Mesodermal cell (in vitro differentiated cells): ENCODE measurements around the gene IMMP2L.
"Not testable (repeated sequence)": the region's sequence is repeated elsewhere in the genome, so short reads cannot be mapped to it uniquely, and the experiment has no call there.

Experiments used
- H3K27ac ChIP-seq: 2 replicates; pipeline ENCODE4 v1.7.0; 2013; ENCODE audit warnings: mild to moderate bottlenecking, low read depth, low read length, moderate library complexity; ENCODE audit not compliant: severe bottlenecking
- H3K36me3 ChIP-seq: 2 replicates; pipeline ENCODE4 v1.7.1; 2013; ENCODE audit warnings: mild to moderate bottlenecking, low read length, moderate library complexity; ENCODE audit not compliant: control insufficient read depth, insufficient read depth
- H3K4me1 ChIP-seq: one replicate; pipeline ENCODE4 v1.7.1; 2013; ENCODE audit warnings: mild to moderate bottlenecking, low read length; ENCODE audit not compliant: insufficient read depth, control insufficient read depth, poor library complexity, severe bottlenecking
- H3K4me3 ChIP-seq: 2 replicates; pipeline ENCODE4 v1.7.0; 2013; ENCODE audit warnings: low read length, control low read depth, mild to moderate bottlenecking; ENCODE audit not compliant: insufficient read depth, poor library complexity, severe bottlenecking; ENCODE audit errors: extremely low read depth
- H3K9me3 ChIP-seq: 2 replicates; pipeline ENCODE4 v1.7.1; 2013; ENCODE audit warnings: mild to moderate bottlenecking, low read length, moderate library complexity; ENCODE audit not compliant: control insufficient read depth
- WGBS, 2 experiments: methylation state at CpG; one replicate each; pipeline ENCODE4 v1.1.5; 2013; ENCODE audit warnings: missing lambda C conversion rate in 2 of 2; ENCODE audit not compliant: insufficient coverage in 2 of 2; 5-methylcytosine and 5-hydroxymethylcytosine counted together

Gene IMMP2L

DNA sequence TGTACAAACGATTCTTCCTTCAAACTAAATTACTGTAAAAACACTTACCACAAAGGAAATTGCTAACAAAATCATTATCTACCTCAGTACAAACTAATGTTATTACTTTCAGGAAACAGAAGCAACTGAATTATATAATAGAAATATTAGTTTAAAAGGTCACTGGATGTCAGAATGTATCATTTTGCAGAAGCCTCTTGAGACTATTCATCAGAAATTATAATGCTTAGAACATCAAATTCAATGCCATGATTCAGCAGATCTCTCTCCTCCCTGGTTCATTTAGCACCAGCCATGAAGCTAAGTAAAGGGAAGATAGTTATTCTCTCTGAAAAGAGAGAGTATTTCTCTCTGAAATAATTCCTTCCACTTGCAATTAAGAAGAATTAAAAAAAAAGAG, 223.3 kb downstream of the IMMP2L start:
- H3K36me3 ChIP-seq = no peaks in the 10 kb centered on the region
- H3K4me1 ChIP-seq = no peaks in the 10 kb centered on the region
- H3K9me3 ChIP-seq = peaks cover 8% of the 10 kb centered on the region
- H3K4me3 ChIP-seq = no peak overlapping the region
- no peak overlapping the region for H3K27ac ChIP-seq
- 83 to 91% methylated on average over 1 of the region's 1 CpG for WGBS, 2 experiments

DNA sequence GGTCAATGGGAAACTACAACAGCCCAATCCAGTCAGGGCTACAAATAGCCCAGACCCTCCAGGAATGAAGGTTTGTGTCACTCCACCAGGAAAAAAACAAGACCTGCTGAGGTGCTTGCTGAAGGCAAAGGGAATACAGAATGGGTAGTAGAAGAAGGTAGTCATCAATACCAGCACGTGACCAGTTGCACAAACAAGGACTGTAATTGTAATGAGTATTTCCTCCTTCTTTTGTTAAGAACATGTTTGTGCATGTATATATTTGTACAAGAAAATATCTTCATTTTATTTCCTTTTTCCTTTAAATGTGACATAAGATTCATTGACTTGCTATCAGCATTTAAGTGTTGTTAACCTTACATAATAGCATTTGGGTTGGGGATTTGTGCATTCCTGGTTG, 229.3 kb downstream of the IMMP2L start:
- Histone ChIP-seq H3K9me3 (peaks cover 3% of the 10 kb centered on the region), H3K27ac (no peak overlapping the region), H3K36me3 (no peaks in the 10 kb centered on the region), H3K4me3 (no peak overlapping the region), H3K4me1 (no peaks in the 10 kb centered on the region)
- WGBS, 2 experiments = no CpG with 5 or more reads among the region's 1 CpG

DNA sequence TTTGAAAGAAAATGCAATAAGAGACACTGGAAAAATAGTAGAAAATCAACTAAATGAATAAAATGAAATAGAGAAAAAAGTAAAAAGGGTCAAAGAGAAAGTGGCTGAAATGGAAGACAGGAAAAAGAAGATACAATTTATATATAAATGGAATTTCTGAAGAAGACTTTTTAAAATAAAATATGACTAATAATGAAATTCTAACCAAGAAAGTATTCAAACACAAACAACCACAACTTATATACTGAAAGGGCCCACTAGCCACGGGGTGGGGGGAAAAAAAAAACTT, 232.1 kb downstream of the IMMP2L start:
- WGBS, 2 experiments = no CpG with 5 or more reads among the region's 1 CpG
- Histone ChIP-seq H3K4me1 (no peaks in the 10 kb centered on the region), H3K9me3 (peaks cover 3% of the 10 kb centered on the region), H3K27ac (no peak overlapping the region), H3K36me3 (no peaks in the 10 kb centered on the region), H3K4me3 (no peak overlapping the region)

DNA sequence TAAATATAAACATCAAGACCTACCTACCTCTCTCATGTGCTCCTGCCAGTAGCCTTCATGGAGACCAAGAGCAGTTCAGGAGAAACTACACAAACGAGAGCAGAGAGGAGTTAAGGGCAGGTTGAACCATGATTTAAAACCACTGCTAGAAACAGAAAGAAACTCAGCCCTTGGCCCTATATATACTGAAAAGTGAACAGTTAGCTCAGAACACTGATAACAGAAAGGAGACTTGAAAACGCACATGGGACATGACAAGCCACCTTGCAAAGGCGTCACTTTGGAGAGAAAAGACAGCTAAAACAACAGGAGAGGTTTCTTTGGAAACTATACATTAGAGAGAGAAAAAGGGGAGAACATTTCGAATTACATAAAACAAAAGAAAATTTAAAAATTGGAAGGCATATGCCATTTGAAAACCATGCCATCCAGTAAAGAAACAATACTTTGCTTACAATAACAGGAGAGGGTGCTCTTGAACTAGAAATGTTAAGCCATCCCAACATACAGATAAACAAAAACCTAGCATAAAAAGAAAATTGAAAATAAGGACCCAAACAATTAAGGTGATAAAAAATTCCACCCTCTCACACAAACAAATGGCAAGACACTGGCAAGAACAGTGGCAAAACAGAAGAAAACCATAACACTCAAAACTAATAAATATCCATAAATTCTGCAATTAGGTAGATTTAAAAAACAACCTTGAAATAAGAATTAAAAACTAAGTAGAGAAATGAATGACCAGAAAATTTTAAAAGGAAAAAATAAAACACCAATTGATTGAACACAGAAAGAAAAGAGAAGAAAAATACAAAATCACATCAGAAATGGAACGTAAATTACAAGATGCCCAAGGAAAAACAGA, 232.7 kb downstream of the IMMP2L start:
- H3K4me3 ChIP-seq = no peak overlapping the region
- H3K27ac ChIP-seq = no peak overlapping the region
- WGBS, 2 experiments = 83 to 94% methylated on average over 1 to 2 of the region's 5 CpGs
- H3K36me3 ChIP-seq = no peaks in the 10 kb centered on the region
- no peaks in the 10 kb centered on the region for H3K4me1 ChIP-seq
- peaks cover 3% of the 10 kb centered on the region for H3K9me3 ChIP-seq

DNA sequence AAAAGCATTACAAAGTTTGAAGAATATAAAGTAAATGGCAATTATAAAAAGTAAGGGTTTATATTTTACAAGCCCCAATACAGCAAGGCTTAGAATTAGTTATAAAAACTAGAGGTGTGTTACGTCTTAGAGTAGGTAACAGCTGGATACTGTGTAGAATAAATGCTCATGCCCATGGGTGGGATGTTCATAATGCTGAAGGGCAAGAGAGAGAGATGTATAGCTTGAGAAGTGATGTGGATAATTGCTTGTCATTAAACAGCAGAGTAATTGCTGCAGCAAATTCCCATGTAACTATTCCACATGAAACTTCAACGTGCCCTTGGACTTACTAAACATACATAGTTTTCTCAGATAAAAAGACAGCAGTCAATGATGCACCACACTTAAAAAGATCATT, 233.8 kb downstream of the IMMP2L start:
- Histone ChIP-seq H3K36me3 (no peaks in the 10 kb centered on the region), H3K4me1 (no peaks in the 10 kb centered on the region), H3K9me3 (peaks cover 3% of the 10 kb centered on the region), H3K4me3 (no peak overlapping the region), H3K27ac (no peak overlapping the region)
- WGBS, 2 experiments = 100% methylated on average over 1 of the region's 2 CpGs; no CpG with 5 or more reads in 1 of the 2 experiments

DNA sequence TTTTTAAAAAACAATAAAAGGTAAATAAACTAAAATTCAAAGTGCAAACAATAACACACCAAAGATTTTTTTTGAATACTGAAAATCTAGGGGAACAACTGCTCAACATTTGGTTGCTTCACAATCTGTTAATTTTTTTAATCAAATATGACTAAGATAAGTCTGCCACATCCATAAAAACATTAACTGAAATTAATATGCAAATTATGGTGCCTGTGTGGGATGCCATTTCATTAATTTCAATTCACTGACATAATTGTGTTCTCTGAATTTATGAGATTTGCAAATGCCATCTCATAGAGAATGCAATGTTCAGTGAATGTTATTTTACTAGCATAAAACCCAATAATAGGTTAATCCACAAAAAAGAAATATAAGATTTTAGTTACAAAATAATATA, 237.5 kb downstream of the IMMP2L start:
- Histone ChIP-seq H3K4me1 (no peaks in the 10 kb centered on the region), H3K9me3 (no peaks in the 10 kb centered on the region), H3K36me3 (no peaks in the 10 kb centered on the region), H3K27ac (no peak overlapping the region), H3K4me3 (no peak overlapping the region)

DNA sequence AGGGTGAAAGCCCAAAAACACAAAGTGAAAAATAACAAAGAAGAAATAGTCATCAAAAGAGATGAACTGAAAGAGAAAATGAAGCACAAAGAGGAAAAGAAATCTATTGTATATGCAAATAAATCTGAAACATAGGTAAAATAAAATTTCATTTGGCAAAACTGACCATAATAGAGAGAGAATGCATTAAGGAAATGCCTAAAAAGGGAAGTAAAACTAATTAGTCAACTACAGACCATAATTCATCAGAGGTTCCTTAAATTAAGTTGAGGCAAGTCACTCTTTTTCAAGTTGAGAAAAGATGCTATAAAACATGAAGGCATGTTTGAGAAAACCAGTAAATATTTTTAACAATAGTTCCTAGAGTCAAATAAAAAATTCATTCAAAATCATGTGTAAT, 238.1 kb downstream of the IMMP2L start:
- Histone ChIP-seq H3K4me3 (no peak overlapping the region), H3K27ac (no peak overlapping the region), H3K36me3 (no peaks in the 10 kb centered on the region), H3K9me3 (no peaks in the 10 kb centered on the region), H3K4me1 (no peaks in the 10 kb centered on the region)

DNA sequence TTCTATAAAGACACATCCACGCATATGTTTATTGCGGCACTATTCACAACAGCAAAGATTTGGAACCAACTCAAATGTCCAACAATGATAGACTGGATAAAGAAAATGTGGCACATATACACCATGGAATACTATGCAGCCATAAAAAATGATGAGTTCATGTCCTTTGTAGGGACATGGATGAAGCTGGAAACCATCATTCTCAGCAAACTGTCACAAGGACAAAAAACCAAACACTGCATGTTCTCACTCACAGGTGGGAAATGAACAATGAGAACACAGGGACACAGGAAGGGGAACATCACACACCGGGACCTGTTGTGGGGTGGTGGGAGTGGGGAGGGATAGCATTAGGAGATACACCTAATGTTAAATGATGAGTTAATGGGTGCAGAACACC, 238.6 kb downstream of the IMMP2L start:
- WGBS, 2 experiments = 82% methylated on average over 2 of the region's 3 CpGs; no CpG with 5 or more reads in 1 of the 2 experiments
- not testable (repeated sequence) for H3K9me3 ChIP-seq, H3K4me1 ChIP-seq, H3K36me3 ChIP-seq, H3K27ac ChIP-seq, H3K4me3 ChIP-seq

DNA sequence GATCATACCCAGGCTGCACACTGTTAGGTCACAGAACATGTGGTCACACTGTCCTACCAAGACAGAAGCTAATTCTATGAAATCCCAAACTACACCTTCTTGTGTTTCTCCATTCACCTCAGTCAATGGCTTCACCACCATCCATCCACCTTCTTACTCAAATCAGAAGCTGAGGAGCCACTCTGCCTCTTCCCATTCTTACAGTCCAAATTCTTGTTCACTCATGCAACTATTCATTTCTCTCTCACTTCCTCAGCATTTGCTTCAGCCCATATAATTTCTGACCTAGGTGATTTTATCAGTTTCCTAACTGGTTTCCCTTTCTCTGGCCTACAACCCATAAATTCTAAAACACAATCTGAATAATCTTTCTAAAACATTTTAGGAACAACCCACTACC, 242.2 kb downstream of the IMMP2L start:
- Histone ChIP-seq H3K4me3 (no peak overlapping the region), H3K9me3 (no peaks in the 10 kb centered on the region), H3K4me1 (no peaks in the 10 kb centered on the region), H3K27ac (no peak overlapping the region), H3K36me3 (no peaks in the 10 kb centered on the region)

DNA sequence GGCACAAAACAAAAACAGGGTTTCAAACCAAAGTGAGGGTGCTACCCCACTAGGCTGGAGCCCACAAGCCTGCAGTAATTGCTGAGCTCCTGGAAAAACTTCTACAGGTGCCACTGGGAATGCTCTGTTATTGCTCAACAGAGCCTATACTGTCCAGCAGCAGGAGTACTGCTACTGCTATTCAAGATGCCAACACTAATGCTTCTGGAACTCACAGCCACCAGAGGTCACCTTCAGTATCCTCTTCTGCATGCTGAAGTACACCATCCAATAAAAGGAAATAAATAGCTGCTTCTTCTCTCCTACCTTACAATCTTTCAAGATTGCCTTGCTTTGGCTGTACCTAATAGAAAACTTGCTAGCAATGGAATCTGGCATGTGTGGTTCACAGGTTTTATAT, 249.3 kb downstream of the IMMP2L start:
- Histone ChIP-seq H3K9me3 (no peaks in the 10 kb centered on the region), H3K4me1 (no peaks in the 10 kb centered on the region), H3K4me3 (no peak overlapping the region), H3K27ac (no peak overlapping the region), H3K36me3 (no peaks in the 10 kb centered on the region)

DNA sequence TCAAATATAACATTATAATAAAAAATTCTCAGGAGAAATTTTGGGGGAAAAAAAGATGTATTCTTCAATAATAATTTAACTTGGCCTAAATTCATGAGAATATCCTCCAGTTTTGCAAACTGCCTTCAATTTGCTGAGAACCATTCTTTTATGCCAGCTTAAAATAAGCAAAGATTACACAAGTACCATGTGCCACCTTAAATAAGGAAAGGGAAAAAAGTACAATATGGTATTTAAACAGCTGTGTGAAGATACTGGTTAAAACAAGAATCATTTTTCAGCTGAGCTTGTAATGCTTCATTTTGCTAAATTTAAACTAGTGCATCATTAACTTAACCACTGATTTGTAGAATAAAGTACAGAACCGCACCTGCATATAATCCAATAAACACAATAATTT, 253.6 kb downstream of the IMMP2L start:
- Histone ChIP-seq H3K27ac (no peak overlapping the region), H3K4me3 (no peak overlapping the region), H3K36me3 (no peaks in the 10 kb centered on the region), H3K4me1 (no peaks in the 10 kb centered on the region), H3K9me3 (no peaks in the 10 kb centered on the region)
- no CpG with 5 or more reads among the region's 1 CpG for WGBS, 2 experiments
